Testis (tissue), 2 donors: ENCODE data around the gene MEPE.

Experiments used
- POLR2A ChIP-seq: fragments of 450-650 bp; IDR thresholded peaks from one replicate; pipeline ENCODE4 v1.6.1; 2017; ENCODE audit warnings: antibody characterized with exemption, mild to moderate bottlenecking, moderate library complexity
- TF ChIP-seq, protein P1 (sequence below), 3 experiments: fragments of 450-650 bp in 2 of 3; fragments of 200-600 bp in 1 of 3; sonication (generic) in 1 of 3; IDR thresholded peaks; one replicate each; pipeline ENCODE4 v1.5.1; 2016 to 2019; ENCODE audit warnings: antibody characterized with exemption in 3 of 3, mild to moderate bottlenecking in 2 of 3, moderate library complexity in 1 of 3

DNA sequence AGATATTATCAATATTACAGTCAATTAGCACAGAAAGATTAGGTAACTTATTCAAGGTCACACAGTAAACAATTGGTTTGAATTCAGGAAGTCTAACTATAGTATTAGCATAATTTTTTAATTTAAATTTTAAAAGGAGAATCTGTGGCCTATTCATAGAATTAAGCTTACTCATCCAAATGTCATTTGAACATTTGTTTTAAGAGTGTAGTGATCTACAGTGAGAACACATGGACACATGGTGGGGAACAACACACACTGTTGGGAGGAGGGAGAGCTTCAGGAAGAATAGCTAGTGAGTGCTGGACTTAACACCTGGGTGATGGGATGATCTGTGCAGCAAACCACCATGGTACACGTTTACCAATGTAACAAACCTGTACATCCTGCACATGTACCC is 48.3 kb downstream of the MEPE start:
- TF ChIP-seq, protein P1, sequence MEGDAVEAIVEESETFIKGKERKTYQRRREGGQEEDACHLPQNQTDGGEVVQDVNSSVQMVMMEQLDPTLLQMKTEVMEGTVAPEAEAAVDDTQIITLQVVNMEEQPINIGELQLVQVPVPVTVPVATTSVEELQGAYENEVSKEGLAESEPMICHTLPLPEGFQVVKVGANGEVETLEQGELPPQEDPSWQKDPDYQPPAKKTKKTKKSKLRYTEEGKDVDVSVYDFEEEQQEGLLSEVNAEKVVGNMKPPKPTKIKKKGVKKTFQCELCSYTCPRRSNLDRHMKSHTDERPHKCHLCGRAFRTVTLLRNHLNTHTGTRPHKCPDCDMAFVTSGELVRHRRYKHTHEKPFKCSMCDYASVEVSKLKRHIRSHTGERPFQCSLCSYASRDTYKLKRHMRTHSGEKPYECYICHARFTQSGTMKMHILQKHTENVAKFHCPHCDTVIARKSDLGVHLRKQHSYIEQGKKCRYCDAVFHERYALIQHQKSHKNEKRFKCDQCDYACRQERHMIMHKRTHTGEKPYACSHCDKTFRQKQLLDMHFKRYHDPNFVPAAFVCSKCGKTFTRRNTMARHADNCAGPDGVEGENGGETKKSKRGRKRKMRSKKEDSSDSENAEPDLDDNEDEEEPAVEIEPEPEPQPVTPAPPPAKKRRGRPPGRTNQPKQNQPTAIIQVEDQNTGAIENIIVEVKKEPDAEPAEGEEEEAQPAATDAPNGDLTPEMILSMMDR (IDR thresholded peaks at IDR 0.05) = no peak
- no peak for TF ChIP-seq POLR2A
